HCT116 (cell line): ENCODE data around the gene SBF2. TPM values are rescaled to one million over a fixed set of nuclear protein-coding genes. Genes with fewer than 3 reads are reported as not detected.

ENCODE experiments used
- ATAC-seq: fragments of 200-7000 bp; cut with Tn5 transposase; 2 replicates; pipeline ENCODE4 v1.9.1; 2020; ENCODE audit warnings: mild to moderate bottlenecking, moderate library complexity
- BruUV-seq: library from RNA; stranded (reverse); fragments of 400-500 nt; replicated peaks from 2 replicates; lab custom pipeline; 2021; lab: Mats Ljungman, UMichigan
- CTCF ChIA-PET: fragments of 300-600 bp; sonication (Branson Sonifier 250); formaldehyde crosslinking; loops from one replicate; lab custom pipeline; 2021; ENCODE audit warnings: antibody characterized with exemption; lab: Charles Lee
- POLR2A ChIA-PET: fragments of 300-600, 350-600 bp; sonication (Branson Sonifier 250); formaldehyde crosslinking; loops from one replicate; lab custom pipeline; 2021; ENCODE audit warnings: antibody characterized with exemption; lab: Charles Lee
- RAD21 ChIA-PET, 2 experiments: fragments of 300-600 bp; sonication (Branson Sonifier 250); formaldehyde crosslinking; loops; one replicate each; lab custom pipeline; 2023; ENCODE audit warnings: low total read pairs in 2 of 2; ENCODE audit not compliant: uncharacterized antibody in 2 of 2, unreplicated experiment in 2 of 2, low non-redundant PET in 1 of 2; lab: Charles Lee
- DNase-seq: peaks from one replicate; pipeline ENCODE4 v3.0.0-alpha.2; 2010; ENCODE audit warnings: low read depth, low spot score
- H2AFZ ChIP-seq: fragments of 200-600 bp; shearing (Covaris generic), sonication (generic); 2 replicates; pipeline ENCODE4 v1.6.1; 2017; ENCODE audit warnings: low read depth, mixed run types, mixed read lengths, antibody characterized with exemption, low read length; ENCODE audit not compliant: poor library complexity, severe bottlenecking
- H3K27ac ChIP-seq: 2 replicates; pipeline ENCODE4 v1.5.1; 2012; ENCODE audit warnings: low read depth, low read length
- H3K27me3 ChIP-seq: fragments of 200-600 bp; sonication (generic); 2 replicates; pipeline ENCODE4 v1.6.1; 2016; ENCODE audit warnings: mixed run types, low read length, mixed read lengths; ENCODE audit not compliant: insufficient read depth
- H3K36me3 ChIP-seq, 2 experiments: fragments of 200-500 bp in 1 of 2; fragments of 200-600 bp in 1 of 2; sonication (Bioruptor generic) in 1 of 2; sonication (generic) in 1 of 2; 2 replicates each; pipeline versions ENCODE4 v1.5.1 to v1.6.1; 2014 to 2016; ENCODE audit warnings: low read length in 2 of 2, inconsistent platforms in 1 of 2, mixed read lengths in 1 of 2, mixed run types in 1 of 2; ENCODE audit not compliant: insufficient read depth in 2 of 2, control insufficient read depth in 1 of 2
- H3K4me1 ChIP-seq, 2 experiments: fragments of 200-600 bp in 1 of 2; sonication (generic) in 1 of 2; 2 replicates each; pipeline versions ENCODE4 v1.5.1 to v1.6.1; 2012 to 2017; ENCODE audit warnings: low read length in 2 of 2, inconsistent platforms in 1 of 2, mild to moderate bottlenecking in 1 of 2, mixed read lengths in 1 of 2, mixed run types in 1 of 2, moderate library complexity in 1 of 2; ENCODE audit not compliant: insufficient read depth in 2 of 2, control insufficient read depth in 1 of 2
- H3K4me2 ChIP-seq: fragments of 200-600 bp; sonication (generic); 2 replicates; pipeline ENCODE4 v1.6.1; 2017; ENCODE audit warnings: mixed run types, low read length, mixed read lengths
- H3K4me3 ChIP-seq, 2 experiments: fragments of 200-600 bp in 1 of 2; sonication (generic) in 1 of 2; replicated peaks in 1 of 2; 2 replicates each; pipeline ENCODE4 v1.5.1; 2011 to 2016; ENCODE audit warnings: low read length in 2 of 2, control low read depth in 1 of 2, low read depth in 1 of 2, mild to moderate bottlenecking in 1 of 2, mixed read lengths in 1 of 2, mixed run types in 1 of 2
- H3K79me2 ChIP-seq: fragments of 200-600 bp; sonication (generic); 2 replicates; pipeline ENCODE4 v1.6.1; 2017; ENCODE audit warnings: mild to moderate bottlenecking, mixed run types, low read length, moderate library complexity, mixed read lengths; ENCODE audit not compliant: insufficient read depth
- H3K9ac ChIP-seq: fragments of 200-600 bp; sonication (generic); 2 replicates; pipeline ENCODE4 v1.6.1; 2016; ENCODE audit warnings: low read length, mixed read lengths
- H3K9me2 ChIP-seq: fragments of 200-600 bp; sonication (generic), shearing (Covaris generic); 2 replicates; pipeline ENCODE4 v1.6.1; 2017; ENCODE audit warnings: mixed run types, mild to moderate bottlenecking, moderate library complexity; ENCODE audit not compliant: insufficient read depth
- H3K9me3 ChIP-seq, 2 experiments: fragments of 200-500 bp in 1 of 2; fragments of 200-600 bp in 1 of 2; sonication (Bioruptor generic) in 1 of 2; sonication (generic) in 1 of 2; 2 replicates each; pipeline ENCODE4 v1.6.1; 2014 to 2017; ENCODE audit warnings: low read length in 2 of 2, mixed read lengths in 2 of 2, inconsistent platforms in 1 of 2, low read depth in 1 of 2, mild to moderate bottlenecking in 1 of 2, mixed run types in 1 of 2, moderate library complexity in 1 of 2; ENCODE audit not compliant: control insufficient read depth in 1 of 2, insufficient read depth in 1 of 2
- H4K20me1 ChIP-seq: fragments of 200-600 bp; sonication (generic), shearing (Covaris generic); 2 replicates; pipeline ENCODE4 v1.6.1; 2017; ENCODE audit warnings: mixed run types, mild to moderate bottlenecking, moderate library complexity; ENCODE audit not compliant: insufficient read depth
- CBX3 ChIP-seq: IDR thresholded peaks from 2 replicates; pipeline ENCODE4 v1.6.1; 2012; ENCODE audit warnings: low read depth
- EGR1 ChIP-seq: IDR thresholded peaks from 2 replicates; pipeline ENCODE4 v1.6.1; 2012; ENCODE audit warnings: low read depth
- ELF1 ChIP-seq: IDR thresholded peaks from 2 replicates; pipeline ENCODE4 v1.6.1; 2012; ENCODE audit warnings: low read depth, borderline replicate concordance
- EZH2 ChIP-seq: fragments of 200-600 bp; sonication (generic); IDR thresholded peaks from 2 replicates; pipeline ENCODE4 v1.6.1; 2017; ENCODE audit warnings: antibody characterized with exemption, mixed run types
- EZH2phosphoT487 ChIP-seq: fragments of 200-600 bp; IDR thresholded peaks from 2 replicates; pipeline ENCODE4 v1.6.1; 2018; ENCODE audit warnings: antibody characterized with exemption, borderline replicate concordance
- FOSL1 ChIP-seq: IDR thresholded peaks from 2 replicates; pipeline ENCODE4 v1.6.1; 2012; ENCODE audit warnings: low read depth
- JUND ChIP-seq: IDR thresholded peaks from 2 replicates; pipeline ENCODE4 v1.6.1; 2012
- POLR2A ChIP-seq: IDR thresholded peaks from 2 replicates; pipeline ENCODE4 v1.7.0; 2011; ENCODE audit warnings: borderline replicate concordance; ENCODE audit not compliant: insufficient read depth, insufficient read length; ENCODE audit errors: extremely low read depth
- POLR2AphosphoS5 ChIP-seq: IDR thresholded peaks from 2 replicates; pipeline ENCODE4 v1.6.1; 2011; ENCODE audit warnings: mild to moderate bottlenecking, low read depth, low read length, moderate library complexity
- RAD21 ChIP-seq: IDR thresholded peaks from 2 replicates; pipeline ENCODE4 v1.6.1; 2012; ENCODE audit warnings: low read depth, mild to moderate bottlenecking
- SRF ChIP-seq: IDR thresholded peaks from 2 replicates; pipeline ENCODE4 v1.6.1; 2012; ENCODE audit warnings: low read depth
- TCF7L2 ChIP-seq: IDR thresholded peaks from 2 replicates; pipeline ENCODE4 v1.7.0; 2011; ENCODE audit warnings: borderline replicate concordance, inconsistent platforms; ENCODE audit not compliant: insufficient read depth, insufficient read length; ENCODE audit errors: extremely low read depth
- YY1 ChIP-seq: IDR thresholded peaks from 2 replicates; pipeline ENCODE4 v1.6.1; 2011; ENCODE audit warnings: low read length, low read depth, moderate library complexity, mild to moderate bottlenecking; ENCODE audit not compliant: insufficient replicate concordance; ENCODE audit errors: extremely low read depth
- ZNF274 ChIP-seq: fragments of 200-500 bp; sonication (Bioruptor generic); IDR thresholded peaks from 2 replicates; pipeline ENCODE4 v1.6.1; 2014; ENCODE audit warnings: mild to moderate bottlenecking, low read depth, low read length, inconsistent platforms
- intact Hi-C: fragments of 100-400 bp; cut with micrococcal nuclease; formaldehyde crosslinking; loops from 2 replicates; pipeline ENCODE4 v1.10.0; 2022
- total RNA-seq: library from RNA; stranded (reverse); gene quantifications from one replicate; pipeline ENCODE4 v1.2.1, GENCODE V29; 2021; ENCODE audit not compliant: unreplicated experiment
- TF ChIP-seq, protein P1 (sequence below): IDR thresholded peaks from 2 replicates; pipeline ENCODE4 v1.6.1; 2012; ENCODE audit warnings: low read depth
- TF ChIP-seq, protein P2 (sequence below), 3 experiments: fragments of 200-600 bp in 1 of 3; sonication (generic) in 1 of 3; IDR thresholded peaks in 2 of 3; conservative IDR thresholded peaks in 1 of 3; 2 replicates each; pipeline ENCODE4 v1.5.1; 2012 to 2017; ENCODE audit warnings: low read depth in 2 of 3, low read length in 2 of 3, antibody characterized with exemption in 1 of 3, borderline replicate concordance in 1 of 3, control low read depth in 1 of 3, mild to moderate bottlenecking in 1 of 3, mixed read lengths in 1 of 3, mixed run types in 1 of 3, moderate library complexity in 1 of 3; ENCODE audit not compliant: insufficient read depth in 1 of 3
- TF ChIP-seq, protein P3 (sequence below): IDR thresholded peaks from 2 replicates; pipeline ENCODE4 v1.6.1; 2012
- TF ChIP-seq, protein P4 (sequence below): IDR thresholded peaks from 2 replicates; pipeline ENCODE4 v1.6.1; 2011; ENCODE audit warnings: mild to moderate bottlenecking, low read length, moderate library complexity; ENCODE audit not compliant: insufficient replicate concordance; ENCODE audit errors: extremely low read depth

SBF2 gene
- total RNA-seq, 1 experiment from 2014 or later, result 35.0 TPM

DNA sequence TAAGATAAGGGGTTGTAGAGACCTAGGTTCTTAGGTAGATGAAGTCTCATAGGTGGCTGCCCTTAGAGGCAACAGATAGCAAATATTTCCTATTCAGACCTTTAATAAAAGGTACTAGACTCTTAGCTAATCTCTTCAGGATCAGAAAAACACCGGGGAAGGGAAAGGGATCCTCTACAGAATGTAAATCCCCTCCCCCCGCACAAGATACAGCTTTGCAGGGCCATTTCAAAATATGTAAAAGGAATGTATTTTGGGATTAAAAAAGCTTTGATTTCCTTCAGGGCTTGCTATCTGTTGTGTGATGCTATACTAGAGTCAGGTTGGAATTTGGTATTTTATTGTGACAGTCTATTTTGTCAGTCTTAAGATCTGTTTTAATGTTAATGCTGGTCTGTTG lies 517.0 kb downstream of the SBF2 start:
- CTCF ChIA-PET, result no interaction called here
- intact Hi-C loops, result no loop called here
- BruUV-seq, result no TSS peak

More for the DNA sequence above, 517.0 kb downstream of the SBF2 start:
- Histone ChIP-seq H3K4me2 (no peak overlapping the region), H3K9me3 (no peaks in the 10 kb centered on the region), H3K4me1 (peaks cover 0 to 6% of the 10 kb centered on the region in 2 experiments; a peak in 1 of 4 replicates), H3K79me2 (peaks cover 3% of the 10 kb centered on the region; the same call in 1 of the 2 replicates), H3K9ac (no peak overlapping the region), H4K20me1 (no peaks in the 10 kb centered on the region), H3K4me3 (no peak overlapping the region), H3K27ac (no peak overlapping the region), H2AFZ (no peak overlapping the region), H3K9me2 (no peaks in the 10 kb centered on the region), H3K27me3 (no peaks in the 10 kb centered on the region), H3K36me3 (0 out of 4 replicates have a peak, but pooled peaks cover 0 to 8% of the 10 kb centered on the region in 2 experiments)
- no peak for DNase-seq
- TF ChIP-seq YY1 (no peak), POLR2AphosphoS5 (no peak), ELF1 (no peak), CBX3 (no peak), EZH2 (no peak), SRF (no peak), EGR1 (no peak), EZH2phosphoT487 (no peak), FOSL1 (no peak), JUND (no peak), RAD21 (no peak), TCF7L2 (no peak), POLR2A (no peak), ZNF274 (no peak)
- TF ChIP-seq, protein P1, sequence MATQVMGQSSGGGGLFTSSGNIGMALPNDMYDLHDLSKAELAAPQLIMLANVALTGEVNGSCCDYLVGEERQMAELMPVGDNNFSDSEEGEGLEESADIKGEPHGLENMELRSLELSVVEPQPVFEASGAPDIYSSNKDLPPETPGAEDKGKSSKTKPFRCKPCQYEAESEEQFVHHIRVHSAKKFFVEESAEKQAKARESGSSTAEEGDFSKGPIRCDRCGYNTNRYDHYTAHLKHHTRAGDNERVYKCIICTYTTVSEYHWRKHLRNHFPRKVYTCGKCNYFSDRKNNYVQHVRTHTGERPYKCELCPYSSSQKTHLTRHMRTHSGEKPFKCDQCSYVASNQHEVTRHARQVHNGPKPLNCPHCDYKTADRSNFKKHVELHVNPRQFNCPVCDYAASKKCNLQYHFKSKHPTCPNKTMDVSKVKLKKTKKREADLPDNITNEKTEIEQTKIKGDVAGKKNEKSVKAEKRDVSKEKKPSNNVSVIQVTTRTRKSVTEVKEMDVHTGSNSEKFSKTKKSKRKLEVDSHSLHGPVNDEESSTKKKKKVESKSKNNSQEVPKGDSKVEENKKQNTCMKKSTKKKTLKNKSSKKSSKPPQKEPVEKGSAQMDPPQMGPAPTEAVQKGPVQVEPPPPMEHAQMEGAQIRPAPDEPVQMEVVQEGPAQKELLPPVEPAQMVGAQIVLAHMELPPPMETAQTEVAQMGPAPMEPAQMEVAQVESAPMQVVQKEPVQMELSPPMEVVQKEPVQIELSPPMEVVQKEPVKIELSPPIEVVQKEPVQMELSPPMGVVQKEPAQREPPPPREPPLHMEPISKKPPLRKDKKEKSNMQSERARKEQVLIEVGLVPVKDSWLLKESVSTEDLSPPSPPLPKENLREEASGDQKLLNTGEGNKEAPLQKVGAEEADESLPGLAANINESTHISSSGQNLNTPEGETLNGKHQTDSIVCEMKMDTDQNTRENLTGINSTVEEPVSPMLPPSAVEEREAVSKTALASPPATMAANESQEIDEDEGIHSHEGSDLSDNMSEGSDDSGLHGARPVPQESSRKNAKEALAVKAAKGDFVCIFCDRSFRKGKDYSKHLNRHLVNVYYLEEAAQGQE, result no peak
- TF ChIP-seq, protein P2, sequence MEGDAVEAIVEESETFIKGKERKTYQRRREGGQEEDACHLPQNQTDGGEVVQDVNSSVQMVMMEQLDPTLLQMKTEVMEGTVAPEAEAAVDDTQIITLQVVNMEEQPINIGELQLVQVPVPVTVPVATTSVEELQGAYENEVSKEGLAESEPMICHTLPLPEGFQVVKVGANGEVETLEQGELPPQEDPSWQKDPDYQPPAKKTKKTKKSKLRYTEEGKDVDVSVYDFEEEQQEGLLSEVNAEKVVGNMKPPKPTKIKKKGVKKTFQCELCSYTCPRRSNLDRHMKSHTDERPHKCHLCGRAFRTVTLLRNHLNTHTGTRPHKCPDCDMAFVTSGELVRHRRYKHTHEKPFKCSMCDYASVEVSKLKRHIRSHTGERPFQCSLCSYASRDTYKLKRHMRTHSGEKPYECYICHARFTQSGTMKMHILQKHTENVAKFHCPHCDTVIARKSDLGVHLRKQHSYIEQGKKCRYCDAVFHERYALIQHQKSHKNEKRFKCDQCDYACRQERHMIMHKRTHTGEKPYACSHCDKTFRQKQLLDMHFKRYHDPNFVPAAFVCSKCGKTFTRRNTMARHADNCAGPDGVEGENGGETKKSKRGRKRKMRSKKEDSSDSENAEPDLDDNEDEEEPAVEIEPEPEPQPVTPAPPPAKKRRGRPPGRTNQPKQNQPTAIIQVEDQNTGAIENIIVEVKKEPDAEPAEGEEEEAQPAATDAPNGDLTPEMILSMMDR (IDR thresholded peaks at IDR 0.05 in 2 of 3, conservative IDR thresholded peaks at IDR 0.05 in 1 of 3; ENCODE audit: borderline replicate concordance in 1 of 3, insufficient read depth in 1 of 3, low read depth in 2 of 3, low read length in 2 of 3), result no peak
- TF ChIP-seq, protein P3, sequence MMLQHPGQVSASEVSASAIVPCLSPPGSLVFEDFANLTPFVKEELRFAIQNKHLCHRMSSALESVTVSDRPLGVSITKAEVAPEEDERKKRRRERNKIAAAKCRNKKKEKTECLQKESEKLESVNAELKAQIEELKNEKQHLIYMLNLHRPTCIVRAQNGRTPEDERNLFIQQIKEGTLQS, result no peak
- TF ChIP-seq, protein P4, sequence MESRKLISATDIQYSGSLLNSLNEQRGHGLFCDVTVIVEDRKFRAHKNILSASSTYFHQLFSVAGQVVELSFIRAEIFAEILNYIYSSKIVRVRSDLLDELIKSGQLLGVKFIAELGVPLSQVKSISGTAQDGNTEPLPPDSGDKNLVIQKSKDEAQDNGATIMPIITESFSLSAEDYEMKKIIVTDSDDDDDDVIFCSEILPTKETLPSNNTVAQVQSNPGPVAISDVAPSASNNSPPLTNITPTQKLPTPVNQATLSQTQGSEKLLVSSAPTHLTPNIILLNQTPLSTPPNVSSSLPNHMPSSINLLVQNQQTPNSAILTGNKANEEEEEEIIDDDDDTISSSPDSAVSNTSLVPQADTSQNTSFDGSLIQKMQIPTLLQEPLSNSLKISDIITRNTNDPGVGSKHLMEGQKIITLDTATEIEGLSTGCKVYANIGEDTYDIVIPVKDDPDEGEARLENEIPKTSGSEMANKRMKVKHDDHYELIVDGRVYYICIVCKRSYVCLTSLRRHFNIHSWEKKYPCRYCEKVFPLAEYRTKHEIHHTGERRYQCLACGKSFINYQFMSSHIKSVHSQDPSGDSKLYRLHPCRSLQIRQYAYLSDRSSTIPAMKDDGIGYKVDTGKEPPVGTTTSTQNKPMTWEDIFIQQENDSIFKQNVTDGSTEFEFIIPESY, result no peak
- no peak for ATAC-seq
- POLR2A ChIA-PET, result no interaction called here
- RAD21 ChIA-PET, result no interaction called here
